Muscle of leg (tissue), 11 donors: ENCODE results near the gene ADGRG6. TPM values are rescaled to one million over a fixed set of nuclear protein-coding genes. Genes with fewer than 3 reads are reported as not detected.
A peak's percentile ranks its signal among the peaks of the same experiment; 100 is the strongest.

Source experiments
- DNase-seq: peaks from one replicate; pipeline ENCODE4 v3.0.0; 2013
- H3K27ac ChIP-seq: one replicate; pipeline ENCODE4 v1.5.1; 2013; ENCODE audit warnings: mild to moderate bottlenecking, low read length, control low read depth
- H3K27me3 ChIP-seq: one replicate; pipeline ENCODE4 v1.6.1; 2013; ENCODE audit warnings: low read length; ENCODE audit not compliant: control insufficient read depth, insufficient read depth
- H3K36me3 ChIP-seq: one replicate; pipeline ENCODE4 v1.6.1; 2013; ENCODE audit warnings: low read length; ENCODE audit not compliant: control insufficient read depth, insufficient read depth
- H3K4me1 ChIP-seq: one replicate; pipeline ENCODE4 v1.6.1; 2013; ENCODE audit warnings: low read length; ENCODE audit not compliant: control insufficient read depth, insufficient read depth
- H3K4me3 ChIP-seq: one replicate; pipeline ENCODE4 v1.5.1; 2013; ENCODE audit warnings: low read length, control low read depth
- H3K9me3 ChIP-seq: replicated peaks from 2 replicates; pipeline ENCODE4 v1.6.1; 2013; ENCODE audit warnings: low read depth, low read length; ENCODE audit not compliant: control insufficient read depth
- WGBS: methylation state at CpG from one replicate; pipeline ENCODE4 v1.1.5; 2013; ENCODE audit warnings: missing lambda C conversion rate; ENCODE audit not compliant: insufficient coverage; 5-methylcytosine and 5-hydroxymethylcytosine counted together
- polyA plus RNA-seq, 8 donors: library from polyadenylated mRNA; unstranded; fragments of 120-200 nt; gene quantifications; one replicate each; pipeline versions ENCODE4 v1.2.1 to v1.2.3, GENCODE V29; 2013; ENCODE audit warnings: inconsistent platforms in 1 of 8, low replicate concordance in 1 of 8; ENCODE audit not compliant: insufficient read length in 8 of 8, insufficient read depth in 1 of 8
- total RNA-seq: library from RNA; stranded (reverse); fragments of 120-200 nt; gene quantifications from one replicate; pipeline ENCODE4 v1.2.4, GENCODE V29; 2013

ADGRG6 gene
- total and polyA plus RNA-seq, 9 donors: 6.2 to 13.9 (median 10.1) TPM

GRCh38 chr6:142369266-142369665 lies 67.5 kb downstream of the ADGRG6 start:
- no peak overlapping the region for H3K4me3 ChIP-seq
- no peak overlapping the region for H3K27ac ChIP-seq
- no CpG with 5 or more reads among the region's 1 CpG for WGBS

GRCh38 chr6:142372348-142372747 lies 70.5 kb downstream of the ADGRG6 start:
- Histone ChIP-seq H3K4me3 (no peak overlapping the region), H3K27ac (no peak overlapping the region), H3K27me3 (no peaks in the 10 kb centered on the region), H3K4me1 (peaks cover 4% of the 10 kb centered on the region), H3K9me3 (no peaks in the 10 kb centered on the region), H3K36me3 (no peaks in the 10 kb centered on the region)
- no peak for DNase-seq
- WGBS: no CpG with 5 or more reads among the region's 2 CpGs

More at GRCh38 chr6:142369266-142369665, 67.5 kb downstream of the ADGRG6 start:
- DNase-seq: no peak
- H3K27me3 ChIP-seq: no peaks in the 10 kb centered on the region
- no peaks in the 10 kb centered on the region for H3K36me3 ChIP-seq
- H3K4me1 ChIP-seq: no peaks in the 10 kb centered on the region
- no peaks in the 10 kb centered on the region for H3K9me3 ChIP-seq

GRCh38 chr6:142373268-142374090 lies 71.7 kb downstream of the ADGRG6 start:
- no peak overlapping the region for H3K27ac ChIP-seq
- peaks cover 4% of the 10 kb centered on the region for H3K4me1 ChIP-seq
- no peak for DNase-seq
- 83% methylated on average over 1 of the region's 2 CpGs for WGBS
- H3K27me3 ChIP-seq: no peaks in the 10 kb centered on the region
- H3K36me3 ChIP-seq: no peaks in the 10 kb centered on the region
- H3K4me3 ChIP-seq: no peak overlapping the region
- no peaks in the 10 kb centered on the region for H3K9me3 ChIP-seq

- no CpG with 5 or more reads among the region's 4 CpGs for WGBS
These were observed 72.4 kb downstream of the ADGRG6 start for GRCh38 chr6:142374091-142374770.

GRCh38 chr6:142374965-142375733 lies 73.3 kb downstream of the ADGRG6 start:
- H3K9me3 ChIP-seq: no peaks in the 10 kb centered on the region
- no peaks in the 10 kb centered on the region for H3K36me3 ChIP-seq
- no peak overlapping the region for H3K4me3 ChIP-seq
- no CpG with 5 or more reads among the region's 4 CpGs for WGBS
- peak; percentile 74 for DNase-seq
- no peaks in the 10 kb centered on the region for H3K27me3 ChIP-seq
- H3K27ac ChIP-seq: peak overlapping the region; percentile 60
- H3K4me1 ChIP-seq: peaks cover 4% of the 10 kb centered on the region

More at GRCh38 chr6:142374091-142374770, 72.4 kb downstream of the ADGRG6 start:
- Histone ChIP-seq H3K27ac (no peak overlapping the region), H3K36me3 (no peaks in the 10 kb centered on the region), H3K9me3 (no peaks in the 10 kb centered on the region), H3K4me1 (peaks cover 4% of the 10 kb centered on the region), H3K4me3 (no peak overlapping the region), H3K27me3 (no peaks in the 10 kb centered on the region)
- DNase-seq: no peak

GRCh38 chr6:142376115-142376514 lies 74.3 kb downstream of the ADGRG6 start:
- Histone ChIP-seq H3K9me3 (no peaks in the 10 kb centered on the region), H3K4me3 (no peak overlapping the region), H3K4me1 (peaks cover 4% of the 10 kb centered on the region), H3K27me3 (no peaks in the 10 kb centered on the region), H3K27ac (no peak overlapping the region), H3K36me3 (no peaks in the 10 kb centered on the region)
- no peak for DNase-seq
- WGBS: no CpG with 5 or more reads among the region's 2 CpGs

- H3K4me1 ChIP-seq: peaks cover 4% of the 10 kb centered on the region
- no peak overlapping the region for H3K4me3 ChIP-seq
These were observed 75.1 kb downstream of the ADGRG6 start for GRCh38 chr6:142376800-142377496.

GRCh38 chr6:142377497-142377848 lies 75.7 kb downstream of the ADGRG6 start:
- no CpG with 5 or more reads among the region's 4 CpGs for whole genome bisulfite sequencing
- Histone ChIP-seq H3K9me3 (no peaks in the 10 kb centered on the region), H3K27me3 (no peaks in the 10 kb centered on the region), H3K4me1 (peaks cover 4% of the 10 kb centered on the region), H3K4me3 (no peak overlapping the region), H3K27ac (peak overlapping the region; percentile 38), H3K36me3 (no peaks in the 10 kb centered on the region)
- DNase-seq: no peak

More at GRCh38 chr6:142376800-142377496, 75.1 kb downstream of the ADGRG6 start:
- H3K27me3 ChIP-seq: no peaks in the 10 kb centered on the region
- H3K9me3 ChIP-seq: no peaks in the 10 kb centered on the region
- DNase-seq: no peak
- 87% methylated on average over 3 of the region's 7 CpGs for WGBS
- H3K27ac ChIP-seq: peak overlapping the region; percentile 38
- H3K36me3 ChIP-seq: no peaks in the 10 kb centered on the region

GRCh38 chr6:142378138-142378875 lies 76.5 kb downstream of the ADGRG6 start:
- H3K27me3 ChIP-seq: no peaks in the 10 kb centered on the region
- peak; percentile 90 for DNase-seq
- no peak overlapping the region for H3K4me3 ChIP-seq
- peaks cover 4% of the 10 kb centered on the region for H3K4me1 ChIP-seq
- no peaks in the 10 kb centered on the region for H3K36me3 ChIP-seq
- peak overlapping the region; percentile 48 for H3K27ac ChIP-seq
- 8% methylated on average over 1 of the region's 2 CpGs for WGBS
- H3K9me3 ChIP-seq: no peaks in the 10 kb centered on the region
